Trophoblast cell (in vitro differentiated cells and primary cell): Measurements from ENCODE around the gene CD200.

ENCODE experiments used
- DNase-seq, 2 donors: peaks; one replicate each; pipeline ENCODE4 v3.0.0-alpha.2; 2016
- H2AFZ ChIP-seq: 2 replicates; pipeline ENCODE4 v1.6.1; 2013; ENCODE audit warnings: low read length, moderate library complexity, mild to moderate bottlenecking; ENCODE audit not compliant: insufficient read depth, poor library complexity
- H2AK5ac ChIP-seq: 2 replicates; pipeline ENCODE4 v1.6.1; 2013; ENCODE audit warnings: mild to moderate bottlenecking, low read length
- H2BK120ac ChIP-seq: 2 replicates; pipeline ENCODE4 v1.6.1; 2013; ENCODE audit warnings: low read length, mild to moderate bottlenecking, moderate library complexity; ENCODE audit not compliant: insufficient read depth, poor library complexity
- H2BK12ac ChIP-seq: 2 replicates; pipeline ENCODE4 v1.6.1; 2013; ENCODE audit warnings: mild to moderate bottlenecking, low read length, moderate library complexity
- H2BK5ac ChIP-seq: 2 replicates; pipeline ENCODE4 v1.6.1; 2013; ENCODE audit warnings: low read length, low read depth, moderate library complexity, mild to moderate bottlenecking; ENCODE audit not compliant: poor library complexity
- H3K14ac ChIP-seq: 2 replicates; pipeline ENCODE4 v1.6.1; 2013; ENCODE audit warnings: mild to moderate bottlenecking, low read length
- H3K18ac ChIP-seq: 2 replicates; pipeline ENCODE4 v1.6.1; 2013; ENCODE audit warnings: mild to moderate bottlenecking, low read length
- H3K23ac ChIP-seq: 2 replicates; pipeline ENCODE4 v1.6.1; 2013; ENCODE audit warnings: low read length
- H3K27ac ChIP-seq: 2 replicates; pipeline ENCODE4 v1.5.1; 2013; ENCODE audit warnings: low read depth, mild to moderate bottlenecking, inconsistent platforms, low read length, moderate library complexity
- H3K27me3 ChIP-seq: 2 replicates; pipeline ENCODE4 v1.6.1; 2013; ENCODE audit warnings: inconsistent platforms, mild to moderate bottlenecking, low read length, moderate library complexity; ENCODE audit not compliant: insufficient read depth
- H3K36me3 ChIP-seq, 2 experiments: 1 replicate in 1 of 2; 2 replicates in 1 of 2; pipeline ENCODE4 v1.6.1; 2013; ENCODE audit warnings: low read length in 2 of 2, mild to moderate bottlenecking in 2 of 2, moderate library complexity in 1 of 2; ENCODE audit not compliant: insufficient read depth in 2 of 2, control insufficient read depth in 1 of 2
- H3K4ac ChIP-seq: 2 replicates; pipeline ENCODE4 v1.6.1; 2013; ENCODE audit warnings: low read depth, mild to moderate bottlenecking, low read length, moderate library complexity
- H3K4me1 ChIP-seq, 2 experiments: 1 replicate in 1 of 2; 2 replicates in 1 of 2; pipeline ENCODE4 v1.6.1; 2013; ENCODE audit warnings: low read length in 2 of 2, mild to moderate bottlenecking in 2 of 2, moderate library complexity in 1 of 2; ENCODE audit not compliant: insufficient read depth in 2 of 2, control insufficient read depth in 1 of 2
- H3K4me2 ChIP-seq: 2 replicates; pipeline ENCODE4 v1.6.1; 2013; ENCODE audit warnings: inconsistent platforms, mild to moderate bottlenecking, low read length, moderate library complexity
- H3K4me3 ChIP-seq: 2 replicates; pipeline ENCODE4 v1.5.1; 2013; ENCODE audit warnings: mild to moderate bottlenecking, low read depth, low read length, inconsistent platforms
- H3K79me1 ChIP-seq: one replicate; pipeline ENCODE4 v1.6.1; 2013; ENCODE audit warnings: low read length
- H3K79me2 ChIP-seq: 2 replicates; pipeline ENCODE4 v1.6.1; 2013; ENCODE audit warnings: low read length, mild to moderate bottlenecking; ENCODE audit not compliant: control insufficient read depth, insufficient read depth, poor library complexity
- H3K9ac ChIP-seq: 2 replicates; pipeline ENCODE4 v1.6.1; 2013; ENCODE audit warnings: mild to moderate bottlenecking, low read length
- H3K9me3 ChIP-seq: 2 replicates; pipeline ENCODE4 v1.6.1; 2013; ENCODE audit warnings: low read depth, mild to moderate bottlenecking, control low read depth, inconsistent platforms, low read length; ENCODE audit not compliant: insufficient read depth
- H4K12ac ChIP-seq: 2 replicates; pipeline ENCODE4 v1.6.1; 2013; ENCODE audit warnings: low read depth, mild to moderate bottlenecking, low read length, moderate library complexity
- H4K8ac ChIP-seq: 2 replicates; pipeline ENCODE4 v1.6.1; 2013; ENCODE audit warnings: low read depth, mild to moderate bottlenecking, low read length, moderate library complexity
- H4K91ac ChIP-seq: one replicate; pipeline ENCODE4 v1.6.1; 2013; ENCODE audit warnings: low read depth, mild to moderate bottlenecking, low read length, moderate library complexity
- WGBS: extraction: QIAGEN DNeasy Blood & Tissue Kit; methylation state at CpG from one replicate; pipeline ENCODE4 v1.1.7; 2013; ENCODE audit warnings: missing lambda C conversion rate; ENCODE audit not compliant: insufficient read length, insufficient coverage; ENCODE audit errors: extremely low coverage; 5-methylcytosine and 5-hydroxymethylcytosine counted together

The CD200 gene

DNA sequence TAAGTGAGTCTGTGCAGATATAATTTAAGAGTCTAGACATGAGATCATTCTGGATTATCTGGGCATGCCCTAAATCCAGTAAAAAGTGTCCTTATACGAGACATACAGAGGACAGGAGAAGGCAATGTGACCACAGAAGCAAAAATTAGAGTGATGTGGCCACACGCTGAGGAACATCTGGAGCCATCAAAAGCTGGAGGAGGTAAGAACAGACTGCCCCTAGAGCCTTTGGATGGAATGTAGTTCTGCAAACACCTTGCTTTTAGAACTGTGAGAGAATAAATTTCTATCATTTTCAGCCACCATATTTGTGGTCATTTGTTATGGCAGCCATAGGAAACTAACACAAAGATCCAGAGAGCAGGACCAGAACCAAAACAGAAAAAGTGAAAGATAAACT is 41.0 kb downstream of the CD200 start:
- no peak overlapping the region for H2BK12ac ChIP-seq
- H3K4me3 ChIP-seq, result no peak overlapping the region
- no peak overlapping the region for H3K9ac ChIP-seq
- DNase-seq, result peak; percentile 29 to 61
- no peak overlapping the region for H2AK5ac ChIP-seq
- H3K23ac ChIP-seq, result no peak overlapping the region
- no CpG with 5 or more reads among the region's 2 CpGs for WGBS
- peaks cover 0 to 3% of the 10 kb centered on the region in 2 experiments for H3K4me1 ChIP-seq
- no peak overlapping the region for H3K4me2 ChIP-seq
- H3K9me3 ChIP-seq, result no peaks in the 10 kb centered on the region
- H3K36me3 ChIP-seq, result no peaks in the 10 kb centered on the region
- H2BK120ac ChIP-seq, result no peak overlapping the region
- H4K91ac ChIP-seq, result no peak overlapping the region
- H3K18ac ChIP-seq, result no peak overlapping the region
- H3K79me1 ChIP-seq, result peaks cover 12% of the 10 kb centered on the region
- H3K79me2 ChIP-seq, result no peaks in the 10 kb centered on the region
- no peak overlapping the region for H3K4ac ChIP-seq
- H2AFZ ChIP-seq, result no peak overlapping the region
- no peak overlapping the region for H3K27ac ChIP-seq
- no peak overlapping the region for H3K14ac ChIP-seq
- no peak overlapping the region for H4K8ac ChIP-seq
- H2BK5ac ChIP-seq, result no peak overlapping the region
- no peaks in the 10 kb centered on the region for H3K27me3 ChIP-seq
- no peak overlapping the region for H4K12ac ChIP-seq

DNA sequence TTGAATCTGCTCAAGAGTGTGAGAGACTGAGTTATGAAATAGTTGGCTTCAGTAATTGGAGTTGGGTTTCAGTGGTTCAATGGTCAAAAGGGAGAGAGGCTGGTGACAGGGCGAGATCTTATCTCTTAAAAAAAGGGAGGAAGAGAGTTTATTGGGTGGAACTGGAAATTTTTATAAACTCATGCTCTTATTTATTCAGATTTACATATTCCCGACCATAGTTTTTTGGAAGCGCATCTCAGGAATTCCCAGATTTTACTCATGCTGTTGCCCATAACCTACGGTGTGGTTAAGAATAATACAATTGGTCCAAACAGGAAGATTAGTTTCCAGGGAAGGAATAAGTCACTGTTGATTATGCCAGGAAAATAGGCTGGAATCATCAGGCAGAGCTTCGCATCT is 41.4 kb downstream of the CD200 start:
- Histone ChIP-seq H2AFZ (no peak overlapping the region), H3K4me2 (no peak overlapping the region), H3K18ac (no peak overlapping the region), H4K8ac (no peak overlapping the region), H3K4ac (no peak overlapping the region), H3K4me3 (no peak overlapping the region), H3K9me3 (no peaks in the 10 kb centered on the region), H3K27ac (no peak overlapping the region), H3K79me2 (no peaks in the 10 kb centered on the region), H4K91ac (no peak overlapping the region), H2AK5ac (no peak overlapping the region), H3K14ac (no peak overlapping the region), H3K27me3 (no peaks in the 10 kb centered on the region), H3K36me3 (no peaks in the 10 kb centered on the region), H2BK5ac (no peak overlapping the region), H3K4me1 (peaks cover 2 to 6% of the 10 kb centered on the region in 2 experiments), H3K79me1 (peaks cover 15% of the 10 kb centered on the region), H2BK12ac (no peak overlapping the region), H3K23ac (no peak overlapping the region), H3K9ac (no peak overlapping the region), H4K12ac (no peak overlapping the region), H2BK120ac (no peak overlapping the region)
- no CpG with 5 or more reads among the region's 5 CpGs for whole genome bisulfite sequencing
- no peak for DNase-seq

DNA sequence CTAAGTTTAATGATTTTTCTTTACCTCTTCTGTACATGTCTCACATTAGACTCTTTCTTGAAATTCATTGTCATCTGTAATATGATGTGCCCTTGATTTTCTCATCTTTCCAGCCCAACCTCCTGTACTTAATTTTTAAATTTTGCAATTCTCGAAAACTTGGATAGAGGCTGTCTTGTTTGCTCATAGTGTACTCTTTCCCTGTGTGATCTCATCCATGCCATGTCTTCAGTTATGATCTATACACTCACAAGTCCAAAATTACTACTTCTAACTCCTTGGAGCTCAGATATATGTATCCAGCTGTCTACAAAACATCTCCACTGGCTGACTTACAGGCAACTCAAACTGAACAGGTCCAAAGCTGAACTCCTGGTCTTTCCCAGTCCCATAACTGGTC is 42.2 kb downstream of the CD200 start:
- Histone ChIP-seq H3K9ac (no peak overlapping the region), H3K79me2 (peaks cover 2% of the 10 kb centered on the region), H3K4me3 (no peak overlapping the region), H3K79me1 (peaks cover 17% of the 10 kb centered on the region), H3K27me3 (no peaks in the 10 kb centered on the region), H2BK5ac (no peak overlapping the region), H3K4me2 (no peak overlapping the region), H3K9me3 (no peaks in the 10 kb centered on the region), H4K8ac (no peak overlapping the region), H3K27ac (no peak overlapping the region), H3K36me3 (no peaks in the 10 kb centered on the region), H4K12ac (no peak overlapping the region), H3K4ac (no peak overlapping the region), H2BK12ac (no peak overlapping the region), H3K18ac (no peak overlapping the region), H3K23ac (no peak overlapping the region), H3K14ac (no peak overlapping the region), H4K91ac (no peak overlapping the region), H2BK120ac (peak overlapping the region; percentile 3), H3K4me1 (peaks cover 2 to 6% of the 10 kb centered on the region in 2 experiments), H2AFZ (no peak overlapping the region), H2AK5ac (no peak overlapping the region)
- DNase-seq, result no peak
- WGBS, result no CpG with 5 or more reads among the region's 1 CpG

DNA sequence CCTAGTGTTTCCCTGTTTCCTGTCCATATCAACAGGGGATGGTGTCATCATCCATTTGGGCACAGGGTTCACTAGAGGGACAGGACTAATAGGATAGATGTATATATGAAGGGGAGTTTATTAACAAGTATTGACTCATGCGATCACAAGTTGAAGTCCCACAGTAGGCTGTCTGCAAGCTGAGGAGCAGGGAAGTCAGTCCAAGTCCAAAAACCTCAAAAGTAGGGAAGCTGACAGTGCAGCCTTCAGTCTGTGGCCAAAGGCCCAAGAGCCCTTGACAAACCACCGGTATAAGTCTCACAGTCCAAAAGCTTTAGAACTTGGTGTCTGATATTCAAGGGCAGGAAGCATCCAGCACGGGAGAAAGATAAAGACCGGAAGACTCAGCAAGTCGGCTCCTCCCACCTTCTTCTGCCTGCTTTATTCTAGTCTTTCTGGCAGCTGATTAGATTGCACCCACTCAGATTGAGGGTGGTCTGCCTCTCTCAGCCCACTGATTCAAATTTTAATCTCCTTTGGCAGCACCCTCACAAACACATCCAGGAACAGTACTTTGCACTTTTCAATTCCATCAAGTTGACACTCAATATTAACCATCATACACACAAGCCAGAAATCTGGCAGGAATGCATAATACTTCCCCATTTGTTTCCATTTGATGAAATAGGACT is 43.4 kb downstream of the CD200 start:
- WGBS, result no CpG with 5 or more reads among the region's 5 CpGs

More for the DNA sequence above, 43.4 kb downstream of the CD200 start:
- Histone ChIP-seq H3K27ac (no peak overlapping the region), H2BK120ac (no peak overlapping the region), H3K79me2 (peaks cover 2% of the 10 kb centered on the region), H3K23ac (no peak overlapping the region), H3K18ac (no peak overlapping the region), H3K36me3 (no peaks in the 10 kb centered on the region), H2AK5ac (no peak overlapping the region), H2AFZ (no peak overlapping the region), H3K9ac (no peak overlapping the region), H3K9me3 (no peaks in the 10 kb centered on the region), H3K14ac (no peak overlapping the region), H3K79me1 (peaks cover 17% of the 10 kb centered on the region), H3K27me3 (no peaks in the 10 kb centered on the region), H4K91ac (no peak overlapping the region), H3K4me2 (no peak overlapping the region), H4K8ac (no peak overlapping the region), H2BK5ac (no peak overlapping the region), H3K4me3 (no peak overlapping the region), H2BK12ac (no peak overlapping the region), H4K12ac (no peak overlapping the region), H3K4me1 (peaks cover 2 to 6% of the 10 kb centered on the region in 2 experiments), H3K4ac (no peak overlapping the region)
- no peak for DNase-seq
